Hematopoietic multipotent progenitor cell treated with erythropoietin and hydrocortisone succinate and interleukin-3 and kit ligand, for 4 days (in vitro differentiated cells): ENCODE data around the gene TMEM134.
"Not testable (repeated sequence)": the region's sequence is repeated elsewhere in the genome, so short reads cannot be mapped to it uniquely, and the experiment has no call there.

Experiments used
- DNase-seq: peaks from one replicate; pipeline ENCODE4 v3.0.0-alpha.2; 2015

TMEM134 gene

GRCh38 chr11:67468759-67469507, at the start of gene TMEM134:
Gene TMEM134, minus strand, starts transcription at chr11:67469251. Its CDS starts 59 bp downstream, at chr11:67469192.
- peak; percentile 97 for DNase-seq

GRCh38 chr11:67517784-67518552, 48.9 kb upstream of the TMEM134 start:
- DNase-seq: no peak

- no peak for DNase-seq
These were observed 47.8 kb upstream of the TMEM134 start for GRCh38 chr11:67516806-67517205.

GRCh38 chr11:67514116-67514515, 45.1 kb upstream of the TMEM134 start:
- no peak for DNase-seq

- not testable (repeated sequence) for DNase-seq
These were observed 42.5 kb upstream of the TMEM134 start for GRCh38 chr11:67511558-67511957.

- no peak for DNase-seq
These were observed 40.9 kb upstream of the TMEM134 start for GRCh38 chr11:67510023-67510345.

- DNase-seq: peak; percentile 99
These were observed 39.6 kb upstream of the TMEM134 start for GRCh38 chr11:67508486-67509121.

- DNase-seq: peak; percentile 100
These were observed 38.9 kb upstream of the TMEM134 start, which contains the start of gene CDK2AP2 for GRCh38 chr11:67507864-67508485. Gene CDK2AP2, minus strand, starts transcription at chr11:67508162. Its CDS starts 80 bp downstream, at chr11:67508082.

GRCh38 chr11:67507242-67507863, 38.3 kb upstream of the TMEM134 start:
- no peak for DNase-seq

- DNase-seq: no peak
These were observed 37.5 kb upstream of the TMEM134 start for GRCh38 chr11:67506426-67507051.

- peak; percentile 97 for DNase-seq
These were observed 36.8 kb upstream of the TMEM134 start for GRCh38 chr11:67505605-67506396.

- peak; percentile 53 for DNase-seq
These were observed 36.0 kb upstream of the TMEM134 start, which contains the start of gene PITPNM1 for GRCh38 chr11:67504950-67505581. Gene PITPNM1, minus strand, starts transcription at chr11:67505363. Its CDS starts 1,183 bp downstream, at chr11:67504180.

GRCh38 chr11:67504005-67504949, 35.2 kb upstream of the TMEM134 start:
- no peak for DNase-seq

GRCh38 chr11:67503119-67504004, 34.3 kb upstream of the TMEM134 start:
- DNase-seq: no peak

GRCh38 chr11:67502328-67502979, 33.4 kb upstream of the TMEM134 start:
- DNase-seq: no peak

GRCh38 chr11:67501854-67502253, 32.8 kb upstream of the TMEM134 start:
- DNase-seq: no peak

GRCh38 chr11:67500831-67501715, 32.0 kb upstream of the TMEM134 start:
- DNase-seq: peak; percentile 60
